ACC112 (cell line): ENCODE measurements around the gene ADAMTS20.

Experiments
- H2AFZ ChIP-seq: fragments of 200-600 bp; sonication (generic); one replicate; pipeline ENCODE4 v1.6.0; 2017; ENCODE audit warnings: antibody characterized with exemption, low read length; ENCODE audit not compliant: unreplicated experiment
- H3K27ac ChIP-seq: fragments of 200-600 bp; sonication (generic); 2 replicates; pipeline ENCODE4 v1.5.1; 2014; ENCODE audit warnings: low read depth, mild to moderate bottlenecking, antibody characterized with exemption, low read length, moderate library complexity
- H3K27me3 ChIP-seq: fragments of 200-600 bp; sonication (generic); 2 replicates; pipeline ENCODE4 v1.6.1; 2014; ENCODE audit warnings: mild to moderate bottlenecking, antibody characterized with exemption, low read length, moderate library complexity, mixed read lengths; ENCODE audit not compliant: insufficient read depth
- H3K36me3 ChIP-seq: fragments of 200-600 bp; sonication (generic); 2 replicates; pipeline ENCODE4 v1.6.1; 2016; ENCODE audit warnings: mild to moderate bottlenecking, antibody characterized with exemption, low read length, moderate library complexity, mixed read lengths; ENCODE audit not compliant: insufficient read depth
- H3K4me1 ChIP-seq: fragments of 200-600 bp; sonication (generic); one replicate; pipeline ENCODE4 v1.6.1; 2016; ENCODE audit warnings: low read length, mixed read lengths; ENCODE audit not compliant: insufficient read depth, unreplicated experiment, control insufficient read depth
- H3K4me3 ChIP-seq: fragments of 200-600 bp; sonication (generic); 2 replicates; pipeline ENCODE4 v1.5.1; 2014; ENCODE audit warnings: mild to moderate bottlenecking, low read depth, low read length
- H3K79me2 ChIP-seq: fragments of 200-600 bp; sonication (generic); one replicate; pipeline ENCODE4 v1.6.0; 2016; ENCODE audit warnings: low read length; ENCODE audit not compliant: control insufficient read depth, unreplicated experiment, insufficient read depth

The ADAMTS20 gene

DNA sequence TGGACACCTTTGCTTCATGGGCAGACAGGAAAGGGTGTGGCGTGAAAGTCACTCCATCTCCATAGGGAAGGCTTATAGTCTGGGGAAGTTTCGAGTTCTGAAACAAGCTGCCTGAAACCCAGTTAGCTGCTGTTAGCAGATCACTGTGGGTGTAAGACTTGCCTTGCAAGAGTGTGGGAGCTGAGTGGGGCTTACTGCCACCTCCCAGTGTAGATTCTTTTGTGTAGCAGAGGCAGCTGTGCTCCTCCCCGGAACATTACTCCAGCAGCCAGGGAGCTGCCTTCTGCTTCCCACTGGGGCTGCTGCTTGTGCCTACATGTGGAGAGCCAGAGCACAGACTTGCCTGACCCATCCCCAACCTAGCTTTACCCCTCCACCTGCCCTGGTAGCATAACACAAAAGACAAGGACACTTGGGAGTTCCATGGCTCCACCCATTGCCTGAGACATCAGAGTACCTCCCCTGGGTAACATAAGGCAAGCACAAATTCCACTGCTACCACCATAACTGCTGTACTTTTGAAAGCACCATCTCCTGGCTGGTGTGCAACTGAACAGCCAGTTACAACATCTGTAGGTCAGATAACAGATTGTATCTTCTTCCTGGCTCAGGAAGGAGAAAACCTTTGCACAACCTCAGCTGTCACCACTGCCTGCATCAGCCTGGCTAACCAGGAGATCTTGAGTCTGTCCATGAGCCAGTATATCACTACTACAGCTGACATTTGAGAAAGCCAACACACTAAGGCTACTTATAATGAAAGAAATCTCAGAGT, 69.5 kb downstream of the ADAMTS20 start:
- Histone ChIP-seq H3K4me1 (no peaks in the 10 kb centered on the region), H3K27me3 (no peaks in the 10 kb centered on the region; the same call in 1 of the 2 replicates), H3K79me2 (no peaks in the 10 kb centered on the region), H3K4me3 (no peak overlapping the region), H2AFZ (no peak overlapping the region), H3K27ac (no peak overlapping the region), H3K36me3 (no peaks in the 10 kb centered on the region)

GRCh38 chr12:43480591-43480990, 71.4 kb downstream of the ADAMTS20 start:
- H3K27ac ChIP-seq: no peak overlapping the region

DNA sequence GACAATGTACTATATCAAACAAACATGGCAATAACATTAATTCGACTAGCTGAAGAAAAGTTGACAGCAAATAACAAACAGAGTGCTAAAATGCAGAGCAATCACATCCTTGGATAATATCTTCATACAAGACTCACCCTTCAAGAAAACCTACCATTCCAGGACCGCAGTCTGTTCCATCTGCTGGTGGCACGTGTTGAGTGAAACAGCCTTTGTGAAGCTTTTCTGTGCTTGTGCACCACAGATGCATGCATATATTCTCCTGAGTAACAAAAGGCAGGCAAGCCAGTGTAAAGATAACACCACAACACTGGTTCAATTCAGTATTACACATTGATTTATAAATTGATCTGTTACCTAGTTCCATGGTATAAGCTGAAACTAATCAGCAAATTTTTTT, 89.3 kb downstream of the ADAMTS20 start:
- H3K4me3 ChIP-seq: no peak overlapping the region
- H3K79me2 ChIP-seq: no peaks in the 10 kb centered on the region
- no peaks in the 10 kb centered on the region for H3K4me1 ChIP-seq
- H3K36me3 ChIP-seq: no peaks in the 10 kb centered on the region
- no peak overlapping the region for H2AFZ ChIP-seq
- H3K27me3 ChIP-seq: peaks cover 31% of the 10 kb centered on the region
- no peak overlapping the region for H3K27ac ChIP-seq

More at GRCh38 chr12:43480591-43480990, 71.4 kb downstream of the ADAMTS20 start:
- no peak overlapping the region for H3K4me3 ChIP-seq
- no peak overlapping the region for H2AFZ ChIP-seq
- no peaks in the 10 kb centered on the region for H3K36me3 ChIP-seq
- no peaks in the 10 kb centered on the region for H3K79me2 ChIP-seq
- H3K4me1 ChIP-seq: no peaks in the 10 kb centered on the region
- H3K27me3 ChIP-seq: no peaks in the 10 kb centered on the region; the same call in 1 of the 2 replicates

GRCh38 chr12:43462080-43462479, 89.9 kb downstream of the ADAMTS20 start:
- Histone ChIP-seq H3K27ac (no peak overlapping the region), H2AFZ (no peak overlapping the region), H3K27me3 (peaks cover 27% of the 10 kb centered on the region), H3K79me2 (no peaks in the 10 kb centered on the region), H3K4me1 (no peaks in the 10 kb centered on the region), H3K4me3 (no peak overlapping the region), H3K36me3 (no peaks in the 10 kb centered on the region)

DNA sequence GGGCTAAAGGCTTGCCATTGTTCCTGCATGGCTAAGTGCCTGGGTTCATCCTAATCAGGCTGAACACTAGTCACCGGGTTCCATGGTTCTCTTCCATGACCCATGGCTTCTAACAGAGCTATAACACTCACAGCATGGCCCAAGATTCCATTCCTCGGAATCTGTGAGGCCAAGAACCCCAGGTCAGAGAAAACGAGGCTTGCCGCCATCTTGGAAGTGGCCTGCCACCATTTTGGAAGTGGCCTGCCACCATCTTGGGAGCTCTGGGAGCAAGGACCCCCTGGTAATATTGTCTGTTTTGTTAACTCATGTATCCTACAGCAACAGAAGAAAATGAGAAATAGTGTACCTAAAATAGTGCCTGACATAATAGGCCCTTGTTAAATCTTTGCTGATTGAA, 92.7 kb downstream of the ADAMTS20 start:
- no peak overlapping the region for H2AFZ ChIP-seq
- no peaks in the 10 kb centered on the region for H3K4me1 ChIP-seq
- H3K27ac ChIP-seq: no peak overlapping the region
- H3K79me2 ChIP-seq: no peaks in the 10 kb centered on the region
- no peak overlapping the region for H3K4me3 ChIP-seq
- no peaks in the 10 kb centered on the region for H3K36me3 ChIP-seq
- H3K27me3 ChIP-seq: peaks cover 20% of the 10 kb centered on the region

GRCh38 chr12:43453761-43454160, 98.2 kb downstream of the ADAMTS20 start:
- Histone ChIP-seq H3K4me1 (no peaks in the 10 kb centered on the region), H3K79me2 (no peaks in the 10 kb centered on the region), H2AFZ (no peak overlapping the region), H3K36me3 (no peaks in the 10 kb centered on the region), H3K27me3 (no peaks in the 10 kb centered on the region), H3K27ac (no peak overlapping the region), H3K4me3 (no peak overlapping the region)

DNA sequence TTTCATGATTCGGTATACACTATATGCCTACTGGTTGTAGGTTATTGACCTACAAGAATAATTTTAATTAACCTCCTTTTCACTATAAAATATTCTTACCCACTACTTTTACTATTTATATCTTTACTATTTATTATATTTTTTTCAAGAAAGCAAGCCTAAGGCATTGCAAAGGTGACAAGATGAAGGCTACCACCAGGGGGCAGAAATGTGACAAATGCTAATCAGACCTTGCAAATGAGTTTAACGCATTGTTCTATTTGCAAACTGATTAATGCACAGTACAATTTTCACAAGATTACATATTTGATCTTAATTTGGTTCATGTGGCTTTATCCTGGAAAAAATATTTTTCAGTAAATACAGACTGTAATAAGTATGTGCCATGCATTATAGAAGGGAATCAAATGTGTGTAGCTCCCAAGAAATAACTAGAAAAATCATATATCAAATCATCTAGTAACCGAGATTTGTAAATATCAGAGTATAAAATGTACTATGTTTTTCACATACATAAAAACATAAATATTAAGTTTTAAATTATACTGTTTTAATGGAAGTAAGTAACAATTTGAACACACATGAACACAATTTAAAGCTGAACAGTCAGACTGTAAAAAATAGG, 107.0 kb downstream of the ADAMTS20 start:
- H3K27me3 ChIP-seq: no peaks in the 10 kb centered on the region; the same call in 1 of the 2 replicates
- H3K4me3 ChIP-seq: no peak overlapping the region
- no peak overlapping the region for H2AFZ ChIP-seq
- no peaks in the 10 kb centered on the region for H3K4me1 ChIP-seq
- no peak overlapping the region for H3K27ac ChIP-seq
- H3K36me3 ChIP-seq: no peaks in the 10 kb centered on the region
- no peaks in the 10 kb centered on the region for H3K79me2 ChIP-seq

- no peaks in the 10 kb centered on the region for H3K4me1 ChIP-seq
- no peak overlapping the region for H3K4me3 ChIP-seq
- no peak overlapping the region for H2AFZ ChIP-seq
- H3K79me2 ChIP-seq: no peaks in the 10 kb centered on the region
- H3K36me3 ChIP-seq: no peaks in the 10 kb centered on the region
- no peak overlapping the region for H3K27ac ChIP-seq
- no peaks in the 10 kb centered on the region for H3K27me3 ChIP-seq
These were observed 115.4 kb downstream of the ADAMTS20 start for GRCh38 chr12:43436597-43436996.

GRCh38 chr12:43434614-43435013, 117.4 kb downstream of the ADAMTS20 start:
- Histone ChIP-seq H3K36me3 (no peaks in the 10 kb centered on the region), H3K27me3 (no peaks in the 10 kb centered on the region), H3K79me2 (no peaks in the 10 kb centered on the region), H3K27ac (no peak overlapping the region), H3K4me1 (no peaks in the 10 kb centered on the region), H2AFZ (no peak overlapping the region), H3K4me3 (no peak overlapping the region)

DNA sequence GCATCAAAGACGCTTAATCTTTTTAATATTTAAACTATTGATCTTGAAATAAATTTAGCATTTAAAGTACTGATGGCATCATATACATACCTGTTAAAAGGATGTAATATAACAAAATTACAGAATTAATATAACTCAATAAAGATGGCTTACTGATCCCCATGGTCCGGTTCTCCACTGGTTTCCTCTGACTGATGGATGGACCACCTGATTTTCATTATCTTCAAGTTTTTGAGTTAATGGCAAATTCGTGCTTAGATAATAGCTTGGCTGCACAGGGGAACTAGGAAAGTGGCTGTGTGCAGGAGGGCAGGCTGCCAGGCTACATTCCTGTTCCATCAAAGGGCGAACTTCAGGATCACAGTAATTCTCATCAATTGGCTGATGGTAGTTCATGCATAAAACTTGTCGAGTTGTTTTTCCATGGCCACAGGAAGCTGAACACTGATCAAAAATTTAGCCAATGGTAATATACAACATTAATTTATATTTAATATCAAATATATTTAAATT, 123.9 kb downstream of the ADAMTS20 start:
- H2AFZ ChIP-seq: no peak overlapping the region
- H3K4me3 ChIP-seq: no peak overlapping the region
- H3K4me1 ChIP-seq: no peaks in the 10 kb centered on the region
- no peaks in the 10 kb centered on the region for H3K36me3 ChIP-seq
- H3K27ac ChIP-seq: no peak overlapping the region
- H3K27me3 ChIP-seq: no peaks in the 10 kb centered on the region
- H3K79me2 ChIP-seq: no peaks in the 10 kb centered on the region

- no peaks in the 10 kb centered on the region for H3K27me3 ChIP-seq
- H2AFZ ChIP-seq: no peak overlapping the region
- H3K36me3 ChIP-seq: no peaks in the 10 kb centered on the region
- no peaks in the 10 kb centered on the region for H3K4me1 ChIP-seq
- H3K79me2 ChIP-seq: no peaks in the 10 kb centered on the region
- no peak overlapping the region for H3K4me3 ChIP-seq
- no peak overlapping the region for H3K27ac ChIP-seq
These were observed 126.6 kb downstream of the ADAMTS20 start for GRCh38 chr12:43425361-43425760.
